Astrocyte (in vitro differentiated cells and primary cell): ENCODE data around the gene FHIT.

ENCODE experiments used
- CTCF ChIP-seq: IDR thresholded peaks from 2 replicates; pipeline ENCODE4 v1.5.1; 2011; ENCODE audit warnings: low read depth, mild to moderate bottlenecking, inconsistent platforms, low read length, moderate library complexity; ENCODE audit not compliant: insufficient read depth
- EZH2 ChIP-seq: IDR thresholded peaks from 2 replicates; pipeline ENCODE4 v1.6.1; 2012; ENCODE audit warnings: mild to moderate bottlenecking, low read length, inconsistent platforms; ENCODE audit not compliant: insufficient read depth

GRCh38 chr3:60729056-60729455 lies 522.2 kb downstream of the FHIT start:
- TF ChIP-seq CTCF (no peak), EZH2 (no peak)
